HG02623 (cell line): ENCODE results near the gene KLK10.

Source experiments
- ATAC-seq: cut with Tn5 transposase; IDR thresholded peaks from one replicate; pipeline ENCODE4 v1.9.1; 2021; ENCODE audit warnings: moderate library complexity; ENCODE audit not compliant: unreplicated experiment

Gene KLK10, protein sequence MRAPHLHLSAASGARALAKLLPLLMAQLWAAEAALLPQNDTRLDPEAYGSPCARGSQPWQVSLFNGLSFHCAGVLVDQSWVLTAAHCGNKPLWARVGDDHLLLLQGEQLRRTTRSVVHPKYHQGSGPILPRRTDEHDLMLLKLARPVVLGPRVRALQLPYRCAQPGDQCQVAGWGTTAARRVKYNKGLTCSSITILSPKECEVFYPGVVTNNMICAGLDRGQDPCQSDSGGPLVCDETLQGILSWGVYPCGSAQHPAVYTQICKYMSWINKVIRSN

DNA sequence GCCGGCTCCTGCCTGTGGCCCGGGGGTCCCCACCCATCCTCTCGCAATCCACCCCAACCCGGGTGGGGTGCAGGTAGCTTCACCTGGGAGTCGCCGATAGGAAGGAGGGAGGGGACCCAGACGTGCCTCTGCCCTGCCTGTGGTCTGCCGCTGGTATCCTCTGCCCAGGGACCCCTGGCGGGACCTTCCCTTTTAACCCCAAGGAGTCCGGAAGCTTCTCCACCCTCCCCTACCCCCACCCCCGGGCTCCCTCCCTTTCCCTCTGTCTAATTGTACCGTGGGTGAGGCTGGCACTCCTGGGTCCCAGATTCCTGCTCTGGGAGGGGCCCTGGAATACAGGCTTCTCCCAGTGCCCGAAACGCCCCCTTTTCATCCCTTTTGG, at the start of gene KLK10:
TSS of gene KLK10 (minus strand) at position 166 of the 382 bp plus-strand sequence. CDS start 579 bp downstream, outside the sequence.
- no peak for ATAC-seq

DNA sequence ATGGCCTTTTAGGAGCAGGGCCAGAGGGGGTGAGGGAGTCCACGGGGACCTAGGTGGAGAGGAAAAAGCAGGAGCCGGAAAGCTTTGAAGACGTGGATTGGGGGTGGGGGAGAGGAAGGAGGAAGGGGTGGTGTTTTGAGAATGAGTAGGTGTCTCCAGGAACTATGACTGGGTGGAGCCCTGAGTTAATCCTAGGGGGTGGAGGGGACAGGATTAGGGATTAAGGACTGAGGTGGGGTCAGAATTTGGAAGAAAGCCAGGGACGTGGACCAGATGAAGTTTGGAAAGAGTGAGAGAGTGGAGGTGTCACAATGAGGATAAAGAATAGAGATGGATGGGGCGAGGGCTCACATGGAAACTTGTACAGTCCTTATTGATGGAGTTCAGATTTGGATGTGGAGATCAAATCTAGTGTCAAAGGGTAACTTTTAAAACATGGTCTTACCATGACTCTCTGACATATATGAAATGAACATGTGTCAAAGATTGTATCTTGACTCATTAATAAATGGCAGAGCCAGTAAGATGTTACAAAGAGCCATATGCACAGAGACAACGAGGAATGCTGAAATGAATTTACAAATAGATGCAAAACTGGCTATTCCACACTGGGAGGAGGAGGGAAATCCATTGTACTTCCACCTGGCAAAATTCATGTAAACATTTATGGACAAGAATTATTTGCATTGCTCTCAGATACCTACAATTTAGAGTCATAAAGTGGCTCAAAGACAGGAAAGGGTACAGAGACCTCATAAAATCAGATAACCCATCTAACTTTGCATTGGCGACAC, 47.1 kb upstream of the KLK10 start:
- no peak for ATAC-seq

DNA sequence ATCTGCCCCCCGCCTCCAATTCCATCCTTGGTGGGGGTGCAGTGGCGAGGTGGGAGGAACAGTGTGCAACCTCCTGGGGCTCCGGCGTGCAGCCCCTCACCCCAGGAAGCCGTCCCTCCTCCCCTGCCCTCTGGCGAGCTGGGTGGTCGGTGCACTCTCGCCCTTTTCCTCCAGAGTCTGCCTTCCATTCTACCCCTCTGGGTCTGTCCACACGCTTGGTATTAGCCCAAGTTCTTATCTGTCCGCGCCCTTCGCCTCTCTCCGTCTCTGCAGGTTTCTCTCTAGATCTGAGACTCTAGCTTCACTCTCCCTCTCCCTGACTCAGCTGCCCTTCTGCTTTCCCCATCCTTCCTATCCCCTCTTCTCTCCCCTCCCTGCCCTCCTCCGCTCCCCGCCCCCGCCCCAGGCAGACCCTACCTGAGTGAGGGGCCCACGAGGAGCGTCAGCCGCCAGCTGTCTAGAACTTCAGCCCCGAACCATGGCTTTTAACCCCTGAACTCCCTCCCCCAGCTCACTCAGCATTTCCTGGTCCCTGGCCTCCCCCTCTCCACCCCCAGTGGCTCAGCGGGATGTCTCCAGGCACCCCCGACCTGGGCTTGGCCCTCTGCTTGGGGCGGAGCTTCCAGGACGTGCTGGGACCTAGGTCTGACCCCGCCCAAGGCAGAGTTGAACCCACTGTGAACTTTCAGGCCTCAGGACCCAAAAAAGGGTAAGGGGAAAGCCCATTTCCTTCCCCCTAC, 45.9 kb upstream of the KLK10 start:
- ATAC-seq, result no peak

DNA sequence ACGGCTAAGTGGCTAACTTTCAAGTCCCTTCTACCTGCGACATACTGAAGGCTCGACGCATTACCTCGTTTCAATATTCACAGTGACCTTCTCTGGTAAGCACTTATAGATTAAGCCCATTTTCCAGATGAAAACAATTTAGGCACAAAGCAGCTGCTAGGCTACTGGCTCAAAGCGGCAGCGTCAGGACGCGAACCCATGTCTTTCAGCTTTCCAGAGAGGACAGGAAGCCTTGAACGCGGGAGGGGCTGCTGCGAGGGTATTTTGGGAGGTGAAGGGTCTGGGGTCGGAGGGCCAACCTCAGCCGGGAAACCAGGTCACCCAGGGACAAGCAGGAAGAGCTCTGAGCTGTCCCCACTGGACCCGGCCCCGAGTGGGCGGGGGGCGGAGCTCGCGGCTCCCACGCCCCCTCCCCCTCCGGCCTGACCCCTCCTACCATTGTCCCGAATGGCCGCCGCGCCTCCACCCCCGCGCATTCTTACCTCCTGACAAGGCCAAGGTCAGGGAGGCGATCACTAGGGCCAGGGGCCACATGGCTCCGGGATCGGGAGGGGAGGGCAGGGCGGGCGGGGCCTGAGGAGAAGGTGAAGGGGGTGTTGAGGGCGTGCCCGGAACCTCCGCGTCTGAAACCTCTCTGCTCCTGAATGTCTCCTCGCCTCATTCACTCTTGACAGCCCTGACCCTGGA, 45.2 kb upstream of the KLK10 start, which contains the start of gene KLK13:
TSS of gene KLK13 (minus strand) at position 559 of the 687 bp plus-strand sequence. CDS start at position 534, 25 bp downstream.
- ATAC-seq, result no peak

DNA sequence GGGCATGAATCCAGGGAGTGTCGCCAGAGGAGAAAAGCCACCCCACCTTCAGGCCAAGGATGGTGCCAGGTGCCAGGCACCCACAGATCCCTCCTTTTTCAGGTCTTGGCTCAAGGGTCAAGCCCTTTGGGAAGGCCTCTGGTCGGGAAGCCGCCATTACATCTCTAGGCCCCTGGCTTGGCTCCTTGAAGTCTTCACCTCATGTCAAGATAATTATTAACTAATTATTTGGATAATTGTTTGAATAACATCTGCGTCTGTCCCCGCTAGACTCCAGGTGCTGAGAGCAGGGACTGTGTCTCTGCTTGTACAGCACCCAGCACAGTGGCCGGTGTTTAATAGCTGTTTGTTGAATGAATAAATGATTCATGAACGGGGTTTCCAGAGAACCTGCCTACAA, 44.2 kb upstream of the KLK10 start:
- ATAC-seq, result no peak

DNA sequence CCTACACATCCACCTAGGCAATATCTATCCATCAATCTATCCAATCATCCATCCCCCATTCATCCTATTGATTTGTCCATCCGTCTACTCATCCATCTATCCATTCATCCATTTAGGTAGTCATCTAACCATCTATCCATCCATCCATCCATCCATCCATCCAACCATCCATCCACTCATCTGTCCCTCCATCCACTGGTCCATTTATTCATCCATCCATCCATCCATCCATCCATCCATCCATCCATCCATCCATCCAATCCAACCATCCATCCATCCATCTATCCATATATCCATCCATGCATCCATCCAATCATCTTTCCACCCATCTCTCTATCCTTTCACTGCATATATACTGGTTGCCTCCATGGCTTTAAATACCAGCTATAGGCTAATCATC, 41.5 kb upstream of the KLK10 start:
- no peak for ATAC-seq

DNA sequence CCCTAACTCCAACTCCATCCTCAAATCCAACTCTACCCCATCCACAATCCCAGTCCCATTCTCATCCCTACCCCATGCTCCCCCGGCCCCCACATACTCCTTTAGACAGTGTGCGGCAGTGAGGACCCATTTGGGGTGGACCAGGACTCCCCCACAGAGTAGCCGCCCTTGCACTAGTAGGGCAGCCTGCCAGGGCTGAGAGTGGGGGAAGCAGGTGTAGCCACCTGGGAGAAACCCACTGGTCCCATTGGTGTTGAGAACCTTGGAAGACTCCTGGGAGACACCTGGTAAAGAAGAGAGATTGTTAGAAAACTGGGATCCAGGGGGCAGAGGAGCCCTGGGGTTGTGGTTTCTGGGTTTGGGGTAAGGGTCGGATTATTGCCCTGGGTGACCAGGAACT, 40.8 kb upstream of the KLK10 start:
- ATAC-seq, result no peak

DNA sequence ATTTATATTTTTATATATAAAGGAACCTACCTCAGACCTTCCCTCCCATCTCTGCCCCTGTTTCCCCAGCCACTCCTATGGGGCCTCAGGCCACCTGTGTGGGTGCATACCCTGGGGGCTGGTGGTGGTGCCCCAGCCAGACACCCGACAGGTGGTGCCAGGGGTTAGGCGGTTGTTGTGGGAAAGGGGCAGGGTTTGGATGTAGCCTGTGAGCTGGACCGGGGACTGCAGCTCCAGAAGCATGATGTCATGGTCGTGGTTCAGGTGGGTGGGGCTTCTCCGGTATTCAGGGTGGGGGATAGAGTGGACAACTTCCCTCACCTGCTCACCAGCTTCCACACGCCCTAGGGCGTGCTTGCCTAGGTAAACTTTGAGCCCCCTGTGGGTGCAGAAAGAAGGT, 40.2 kb upstream of the KLK10 start:
- ATAC-seq, result no peak

DNA sequence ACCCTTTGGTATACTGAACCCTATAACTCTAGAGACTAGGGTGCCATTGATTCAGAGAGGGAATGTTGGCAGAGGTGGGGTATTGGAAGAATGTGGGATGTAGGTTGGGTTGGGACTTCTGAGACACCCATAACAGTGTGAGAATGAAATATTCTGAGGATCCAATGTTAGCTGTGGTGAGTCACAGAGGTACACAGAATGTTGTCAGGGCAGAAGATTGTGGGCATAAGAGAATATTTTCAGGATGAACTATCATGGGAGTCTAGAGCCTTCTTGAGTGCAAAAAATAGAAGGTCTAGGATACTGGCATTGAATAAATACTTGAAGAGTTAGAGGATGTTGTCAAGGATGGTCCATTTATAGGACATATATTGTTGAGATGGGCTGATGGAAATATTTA, 36.4 kb upstream of the KLK10 start:
- ATAC-seq, result no peak

DNA sequence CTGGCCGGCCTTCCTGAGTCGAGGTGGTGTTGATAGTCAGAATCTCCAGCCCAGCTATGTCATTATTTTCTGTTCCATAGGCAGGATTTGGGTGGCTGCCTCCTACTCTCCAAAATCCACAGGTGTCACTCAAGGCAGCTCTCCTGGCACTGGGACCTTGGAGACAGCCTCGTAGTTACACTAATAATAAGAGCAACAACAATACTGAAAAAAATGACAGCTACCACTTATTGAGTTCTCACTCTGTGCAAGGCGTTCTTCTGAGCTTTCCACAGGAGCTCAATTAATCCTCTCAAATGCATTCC, 27.5 kb upstream of the KLK10 start:
- ATAC-seq, result no peak

DNA sequence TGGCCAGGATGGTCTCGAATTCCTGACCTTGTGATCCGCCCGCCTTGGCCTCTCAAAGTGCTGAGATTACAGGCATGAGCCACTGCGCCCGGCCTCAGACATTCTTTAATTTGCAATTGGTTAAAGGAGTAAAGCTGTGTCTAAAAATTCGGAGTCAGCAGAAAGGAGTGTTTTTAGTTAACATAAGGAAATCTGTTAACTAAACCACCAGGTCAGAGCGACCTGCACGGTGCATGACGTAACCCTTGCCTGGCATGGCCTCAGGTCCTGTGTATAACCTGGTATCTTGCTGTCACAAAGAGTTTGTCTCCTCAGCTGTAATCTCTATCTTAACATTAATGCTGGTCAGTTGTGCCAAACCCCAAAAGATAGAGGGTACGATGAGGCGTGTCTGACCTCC, 24.8 kb upstream of the KLK10 start:
- ATAC-seq, result no peak

DNA sequence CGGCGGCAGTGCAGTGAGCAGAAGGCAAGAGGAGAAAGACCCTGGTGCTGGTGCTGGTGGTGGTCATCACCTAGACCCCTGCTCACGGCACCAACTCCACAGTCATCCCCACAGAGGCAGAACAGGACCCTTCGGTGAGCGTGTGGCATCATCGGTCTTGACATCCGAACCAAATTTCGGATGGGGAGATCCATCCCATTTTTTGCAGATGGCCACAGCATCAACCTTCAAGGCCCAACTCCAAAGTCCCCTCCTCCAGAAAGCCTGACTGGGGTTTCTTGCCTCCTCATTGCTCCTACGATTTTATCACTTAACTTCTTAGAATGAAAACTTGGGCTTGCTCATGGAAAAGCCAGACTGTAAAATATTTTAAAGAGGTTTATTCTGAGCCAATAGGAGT, 24.0 kb upstream of the KLK10 start:
- ATAC-seq, result no peak

DNA sequence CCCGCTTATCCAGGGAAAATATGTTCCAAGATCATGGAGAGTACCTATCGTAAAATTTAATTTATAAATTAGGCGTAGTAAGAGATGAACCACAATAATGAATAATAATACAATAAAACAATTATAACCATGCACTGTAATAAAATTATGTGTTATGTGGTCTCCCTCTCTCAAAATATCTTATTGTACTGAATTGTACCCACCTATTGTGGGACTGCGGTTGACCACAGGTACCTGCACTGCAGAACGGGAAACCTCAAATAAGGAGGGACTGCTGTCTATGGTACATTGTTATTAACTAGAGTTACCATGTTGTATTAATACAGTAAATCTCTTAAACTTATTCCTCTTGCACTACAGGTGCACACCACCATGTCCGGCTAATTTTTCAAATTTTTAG, 20.6 kb upstream of the KLK10 start:
- no peak for ATAC-seq

DNA sequence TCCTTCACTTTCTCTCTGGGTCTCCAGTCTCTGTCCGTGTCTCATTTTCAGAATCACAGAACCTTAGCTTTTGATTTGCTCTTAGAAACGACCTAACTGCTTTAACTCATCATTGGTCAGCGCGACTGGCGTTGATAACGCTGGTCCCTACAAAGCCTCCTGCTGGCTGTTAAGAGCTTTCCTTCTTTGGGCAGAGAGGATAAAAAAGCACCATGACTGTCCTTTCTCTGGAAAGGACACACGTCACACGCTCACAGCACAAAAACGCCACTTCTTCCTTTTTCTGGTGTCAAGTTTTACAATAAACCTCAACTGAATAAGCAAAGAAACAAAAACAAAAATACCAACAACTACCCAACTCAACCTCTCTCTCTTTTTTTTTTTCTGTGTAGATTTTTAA, 17.0 kb upstream of the KLK10 start:
- no peak for ATAC-seq

DNA sequence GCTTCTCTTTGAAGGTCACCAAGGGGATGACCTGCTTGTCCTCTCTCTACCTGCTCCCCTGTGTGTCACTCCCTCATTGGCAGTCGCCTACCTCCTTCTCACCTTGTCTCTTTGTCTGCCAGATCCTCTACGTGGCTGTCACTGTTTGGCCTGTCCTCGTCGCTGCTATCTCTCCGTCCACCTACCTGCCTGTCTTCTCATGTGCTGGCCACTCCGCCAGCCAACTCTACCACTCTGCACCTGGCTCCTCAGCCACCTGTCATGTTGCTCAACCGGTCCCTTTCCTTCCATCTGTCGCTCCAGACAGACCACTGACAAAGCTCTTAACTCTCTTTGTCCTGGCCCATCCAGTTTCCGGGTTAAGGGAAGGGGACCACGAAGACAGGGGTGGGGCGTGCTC, 15.2 kb upstream of the KLK10 start, which contains the start of gene KLK12:
TSS of gene KLK12 (minus strand) at position 299 of the 400 bp plus-strand sequence. CDS start 381 bp downstream, outside the sequence.
- no peak for ATAC-seq

DNA sequence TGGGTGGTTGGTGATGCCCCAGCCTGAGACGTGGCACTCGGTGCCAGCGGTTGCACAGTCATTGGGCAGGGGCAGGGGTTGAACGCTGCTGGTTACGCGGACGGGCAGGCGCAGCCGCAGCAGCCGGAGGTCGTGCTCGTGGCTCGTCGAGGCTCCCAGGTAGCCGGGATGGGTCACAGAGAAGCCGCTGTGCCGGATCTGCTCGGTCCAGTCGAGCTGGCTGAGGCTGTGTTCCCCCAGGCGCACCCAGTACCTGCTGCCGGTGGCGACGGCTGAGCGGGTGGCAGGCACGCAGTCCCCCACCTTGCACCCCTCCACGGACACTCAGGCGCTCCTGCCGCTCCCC, 12.3 kb upstream of the KLK10 start:
- no peak for ATAC-seq

DNA sequence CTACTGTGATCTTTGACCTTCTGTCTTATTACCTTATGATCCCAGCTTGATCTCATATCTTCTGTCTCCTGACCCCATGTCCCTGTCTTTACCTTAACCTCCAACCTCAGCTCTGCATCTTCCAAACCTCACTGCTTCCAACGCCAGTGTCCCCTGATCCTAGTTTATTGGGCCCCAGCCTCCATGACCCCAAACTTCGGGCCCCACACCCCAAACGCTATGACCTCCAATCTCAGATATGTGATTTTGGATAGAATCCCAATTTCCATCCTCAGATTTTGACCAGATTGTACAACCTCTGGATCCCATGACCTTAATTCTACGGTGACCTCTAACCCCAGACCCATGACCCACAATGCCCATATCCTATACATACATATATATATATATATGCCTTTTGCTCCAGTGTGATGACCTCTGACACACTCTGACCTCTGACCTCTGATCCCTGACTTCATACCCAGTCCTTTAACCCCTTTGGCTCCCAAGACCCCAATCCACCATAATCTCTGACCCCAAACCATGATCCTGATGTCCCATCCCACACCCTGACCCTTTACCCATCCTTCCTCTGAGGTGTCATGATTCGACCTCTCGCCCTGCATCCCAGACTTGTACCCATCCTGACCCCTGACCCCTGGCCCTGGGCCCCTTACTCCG, 11.8 kb upstream of the KLK10 start:
- ATAC-seq, result no peak

DNA sequence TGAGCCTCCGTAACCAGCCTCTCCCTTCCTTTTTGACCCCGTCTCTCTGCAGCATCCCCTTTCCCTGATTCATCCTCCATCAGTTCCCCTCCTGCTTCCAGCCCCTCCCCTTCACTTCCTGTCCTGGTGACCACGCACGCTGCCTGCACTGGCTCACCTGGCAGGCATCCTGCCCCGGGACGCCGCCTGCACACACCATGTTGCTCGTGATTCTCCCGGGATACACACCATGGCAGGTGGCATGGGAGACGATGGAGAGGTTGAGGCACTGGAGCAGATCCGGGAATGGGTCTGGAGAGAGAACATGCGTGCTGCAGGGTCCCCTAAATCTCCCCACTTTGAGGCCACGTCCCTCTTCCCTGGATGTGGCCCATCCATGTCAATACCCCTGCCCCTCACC, 11.1 kb upstream of the KLK10 start:
- no peak for ATAC-seq

DNA sequence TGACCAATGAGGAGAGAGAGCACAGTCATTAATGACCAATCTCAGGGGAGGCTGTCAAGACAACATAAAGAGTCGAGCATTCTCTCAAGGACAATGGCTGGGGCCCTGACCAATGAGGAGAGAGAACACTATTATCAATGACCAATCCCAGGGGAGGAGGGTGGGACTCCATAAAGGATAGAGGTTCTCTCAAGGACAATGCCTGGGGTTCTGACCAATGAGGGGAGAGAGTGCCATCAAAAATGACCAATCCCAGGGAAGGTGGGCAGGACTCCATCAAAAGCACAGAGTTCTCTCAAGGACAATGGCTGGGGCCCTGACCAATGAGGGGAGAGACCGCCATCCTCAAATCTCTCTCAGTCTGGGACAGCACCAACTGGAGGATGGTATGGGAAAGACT, 10.2 kb upstream of the KLK10 start:
- ATAC-seq, result no peak

DNA sequence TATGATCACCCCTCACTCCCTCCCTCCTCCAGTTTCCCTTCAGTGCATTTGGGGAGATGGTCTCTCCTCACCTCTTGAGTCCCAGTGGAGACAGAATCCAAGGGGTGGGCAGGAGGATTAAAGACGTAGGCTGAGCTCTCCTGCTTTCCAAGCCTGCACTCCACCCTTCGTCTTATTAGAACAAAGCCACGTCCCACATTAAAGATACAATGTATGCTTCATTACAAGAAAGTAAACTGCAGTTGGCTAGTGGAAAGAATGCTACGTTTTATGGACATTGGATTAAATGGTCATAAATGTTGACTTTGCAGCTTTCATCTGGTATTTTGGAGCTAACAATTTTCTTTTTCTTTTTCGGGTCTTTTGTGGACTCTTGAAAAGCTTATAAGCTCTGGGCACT, 8.4 kb upstream of the KLK10 start:
- no peak for ATAC-seq
